Chondrocyte (in vitro differentiated cells): ENCODE data around the gene PDXP. TPM values are rescaled to one million over a fixed set of nuclear protein-coding genes. Genes with fewer than 3 reads are reported as not detected.

Source experiments
- DNase-seq: peaks from one replicate; pipeline ENCODE4 v3.0.0; 2021; ENCODE audit warnings: mixed read lengths, low spot score
- H3K27ac Mint-ChIP-seq: one replicate; pipeline ENCODE4 v1.8.0; 2021; ENCODE audit warnings: mild to moderate bottlenecking, moderate library complexity, mixed read lengths; ENCODE audit not compliant: unreplicated experiment
- H3K27me3 Mint-ChIP-seq: 2 replicates; pipeline ENCODE4 v1.8.0; 2021; ENCODE audit warnings: low read depth, mixed read lengths
- H3K36me3 Mint-ChIP-seq: 2 replicates; pipeline ENCODE4 v1.8.0; 2021; ENCODE audit warnings: low read depth, mixed read lengths
- H3K4me1 Mint-ChIP-seq: 2 replicates; pipeline ENCODE4 v1.8.0; 2021; ENCODE audit warnings: low read depth, mild to moderate bottlenecking, mixed read lengths
- H3K4me3 Mint-ChIP-seq: one replicate; pipeline ENCODE4 v1.8.0; 2021; ENCODE audit warnings: mild to moderate bottlenecking, moderate library complexity, mixed read lengths; ENCODE audit not compliant: unreplicated experiment
- H3K9me3 Mint-ChIP-seq: 2 replicates; pipeline ENCODE4 v1.8.0; 2021; ENCODE audit warnings: low read depth, mixed read lengths
- CTCF ChIP-seq: fragments of 200-600 bp; sonication (generic); IDR thresholded peaks from 2 replicates; pipeline ENCODE4 v1.5.0; 2021; ENCODE audit warnings: antibody characterized with exemption, mild to moderate bottlenecking, moderate library complexity
- total RNA-seq: library from RNA; stranded (reverse); gene quantifications from 3 replicates; pipeline ENCODE4 v1.2.1, GENCODE V29; 2021

Gene PDXP
- total RNA-seq, 1 donor from 2014 or later = 14.8 TPM

- H3K27me3 Mint-ChIP-seq = no peaks in the 10 kb centered on the region
- DNase-seq = no peak
- H3K4me3 Mint-ChIP-seq = no peak overlapping the region
- H3K27ac Mint-ChIP-seq = no peak overlapping the region
- TF ChIP-seq CTCF = no peak
- H3K4me1 Mint-ChIP-seq = peaks cover 7% of the 10 kb centered on the region
- peaks cover 6% of the 10 kb centered on the region for H3K36me3 Mint-ChIP-seq
- H3K9me3 Mint-ChIP-seq = no peaks in the 10 kb centered on the region
Measured at GRCh38 chr22:37616201-37617083, 42.1 kb upstream of the PDXP start.

- no peak for TF ChIP-seq CTCF
- no peaks in the 10 kb centered on the region for H3K9me3 Mint-ChIP-seq
- H3K4me1 Mint-ChIP-seq = peaks cover 7% of the 10 kb centered on the region
- H3K27ac Mint-ChIP-seq = no peak overlapping the region
- H3K27me3 Mint-ChIP-seq = no peaks in the 10 kb centered on the region
- peaks cover 6% of the 10 kb centered on the region for H3K36me3 Mint-ChIP-seq
- no peak overlapping the region for H3K4me3 Mint-ChIP-seq
- no peak for DNase-seq
Measured at GRCh38 chr22:37617431-37617830, 41.1 kb upstream of the PDXP start.

- Mint-ChIP-seq H3K4me1 (peaks cover 6% of the 10 kb centered on the region), H3K36me3 (peaks cover 6% of the 10 kb centered on the region)
Measured at GRCh38 chr22:37618072-37618656, 40.4 kb upstream of the PDXP start.

GRCh38 chr22:37618674-37619073 lies 39.8 kb upstream of the PDXP start:
- Mint-ChIP-seq H3K4me3 (no peak overlapping the region), H3K27ac (no peak overlapping the region), H3K36me3 (peaks cover 8% of the 10 kb centered on the region), H3K4me1 (peaks cover 2% of the 10 kb centered on the region), H3K9me3 (no peaks in the 10 kb centered on the region), H3K27me3 (no peaks in the 10 kb centered on the region)
- no peak for TF ChIP-seq CTCF
- no peak for DNase-seq

More at GRCh38 chr22:37618072-37618656, 40.4 kb upstream of the PDXP start:
- no peak for TF ChIP-seq CTCF
- Mint-ChIP-seq H3K27ac (no peak overlapping the region), H3K27me3 (no peaks in the 10 kb centered on the region), H3K9me3 (no peaks in the 10 kb centered on the region), H3K4me3 (no peak overlapping the region)
- no peak for DNase-seq

- no peak for TF ChIP-seq CTCF
- Mint-ChIP-seq H3K9me3 (no peaks in the 10 kb centered on the region), H3K27me3 (no peaks in the 10 kb centered on the region), H3K4me3 (no peak overlapping the region), H3K4me1 (peaks cover 3% of the 10 kb centered on the region), H3K27ac (no peak overlapping the region), H3K36me3 (peaks cover 10% of the 10 kb centered on the region)
- DNase-seq = no peak
Measured at GRCh38 chr22:37619991-37620390, 38.5 kb upstream of the PDXP start.
